ENCODE data around the gene FLNB. TPM values are rescaled to one million over a fixed set of nuclear protein-coding genes. Genes with fewer than 3 reads are reported as not detected.

FLNB gene
- total RNA-seq, 1 experiment from 2014 or later = 127 TPM

GRCh38 chr3:58148049-58148448 is 139.8 kb downstream of the FLNB start:
- no peak overlapping the region for H3K4me3 Mint-ChIP-seq

DNA sequence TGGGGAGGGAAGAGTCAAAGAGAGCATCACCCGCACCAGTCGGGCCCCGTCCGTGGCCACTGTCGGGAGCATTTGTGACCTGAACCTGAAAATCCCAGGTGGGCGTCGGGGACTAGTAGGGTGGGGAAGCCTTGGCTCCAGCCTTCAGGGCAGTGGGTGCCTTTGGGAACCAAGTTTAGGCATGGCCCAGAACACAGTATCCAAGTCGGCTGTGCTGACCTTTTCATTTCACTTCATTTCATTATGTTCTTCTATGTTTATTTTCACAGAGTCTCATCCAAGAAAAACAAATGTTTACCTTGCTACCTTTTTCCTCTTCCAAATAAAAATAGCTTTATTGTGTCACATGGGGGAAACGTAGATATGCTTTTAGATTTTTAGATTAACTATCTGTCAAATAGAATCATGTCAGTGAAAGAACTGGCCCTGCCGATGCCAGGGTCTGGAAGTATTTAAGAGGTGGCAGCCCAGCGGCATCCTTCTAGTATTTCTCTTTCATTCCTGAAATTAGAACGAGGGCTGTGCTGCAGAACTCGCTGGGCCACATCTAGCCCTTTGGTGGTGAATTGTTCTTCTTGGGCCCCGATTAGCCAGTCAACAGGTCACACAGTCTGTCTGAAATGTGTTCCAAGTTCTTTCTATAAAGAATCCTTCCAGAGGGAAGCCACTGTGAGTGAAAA is 142.0 kb downstream of the FLNB start:
- no peaks in the 10 kb centered on the region for H3K27me3 Mint-ChIP-seq (ENCODE audit: low read depth)
- no peak for TF ChIP-seq SOX15 (CRISPR knock-in tag; IDR thresholded peaks at IDR 0.05)
- no peak for TF ChIP-seq ZNF281 (CRISPR knock-in tag; IDR thresholded peaks at IDR 0.05)
- peaks cover 71% of the 10 kb centered on the region for H3K36me3 Mint-ChIP-seq
- POLR2A ChIA-PET = no interaction called here
- no peak for DNase-seq (ENCODE audit: low spot score)
- no peak for ATAC-seq
- H3K4me1 Mint-ChIP-seq = no peaks in the 10 kb centered on the region
- H3K9me3 Mint-ChIP-seq = no peaks in the 10 kb centered on the region
- no peak overlapping the region for H3K27ac Mint-ChIP-seq
- no peak overlapping the region for H3K4me3 Mint-ChIP-seq
- CTCF ChIA-PET = interaction anchor here (1.1 kb wide), 1 partner anchor 27 kb away, joined by 5 read pairs; no protein-coding TSS in a partner anchor

More at GRCh38 chr3:58148049-58148448, 139.8 kb downstream of the FLNB start:
- H3K27ac Mint-ChIP-seq = no peak overlapping the region
- DNase-seq (ENCODE audit: low spot score) = no peak
- ATAC-seq = no peak
- POLR2A ChIA-PET = no interaction called here
- no peaks in the 10 kb centered on the region for H3K4me1 Mint-ChIP-seq
- H3K36me3 Mint-ChIP-seq = peaks cover 75% of the 10 kb centered on the region
- TF ChIP-seq GABPB1 (CRISPR knock-in tag; IDR thresholded peaks at IDR 0.05) = no peak
- CTCF ChIA-PET = no interaction called here
- no peaks in the 10 kb centered on the region for H3K27me3 Mint-ChIP-seq (ENCODE audit: low read depth)
- H3K9me3 Mint-ChIP-seq = no peaks in the 10 kb centered on the region

- ChIA-PET CTCF (interaction anchor here (1.1 kb wide), 1 partner anchor 27 kb away, joined by 5 read pairs; no protein-coding TSS in a partner anchor), POLR2A (no interaction called here)
- no peak for DNase-seq (ENCODE audit: low spot score)
- Mint-ChIP-seq H3K9me3 (no peaks in the 10 kb centered on the region), H3K36me3 (peaks cover 66% of the 10 kb centered on the region), H3K4me3 (no peak overlapping the region), H3K4me1 (no peaks in the 10 kb centered on the region), H3K27me3 (ENCODE audit: low read depth) (no peaks in the 10 kb centered on the region), H3K27ac (no peak overlapping the region)
- no peak for ATAC-seq
- TF ChIP-seq RORB (CRISPR knock-in tag; IDR thresholded peaks at IDR 0.05) = no peak
- no peak for TF ChIP-seq MXD4 (CRISPR knock-in tag; IDR thresholded peaks at IDR 0.05; ENCODE audit: borderline replicate concordance)
- TF ChIP-seq, protein P1, sequence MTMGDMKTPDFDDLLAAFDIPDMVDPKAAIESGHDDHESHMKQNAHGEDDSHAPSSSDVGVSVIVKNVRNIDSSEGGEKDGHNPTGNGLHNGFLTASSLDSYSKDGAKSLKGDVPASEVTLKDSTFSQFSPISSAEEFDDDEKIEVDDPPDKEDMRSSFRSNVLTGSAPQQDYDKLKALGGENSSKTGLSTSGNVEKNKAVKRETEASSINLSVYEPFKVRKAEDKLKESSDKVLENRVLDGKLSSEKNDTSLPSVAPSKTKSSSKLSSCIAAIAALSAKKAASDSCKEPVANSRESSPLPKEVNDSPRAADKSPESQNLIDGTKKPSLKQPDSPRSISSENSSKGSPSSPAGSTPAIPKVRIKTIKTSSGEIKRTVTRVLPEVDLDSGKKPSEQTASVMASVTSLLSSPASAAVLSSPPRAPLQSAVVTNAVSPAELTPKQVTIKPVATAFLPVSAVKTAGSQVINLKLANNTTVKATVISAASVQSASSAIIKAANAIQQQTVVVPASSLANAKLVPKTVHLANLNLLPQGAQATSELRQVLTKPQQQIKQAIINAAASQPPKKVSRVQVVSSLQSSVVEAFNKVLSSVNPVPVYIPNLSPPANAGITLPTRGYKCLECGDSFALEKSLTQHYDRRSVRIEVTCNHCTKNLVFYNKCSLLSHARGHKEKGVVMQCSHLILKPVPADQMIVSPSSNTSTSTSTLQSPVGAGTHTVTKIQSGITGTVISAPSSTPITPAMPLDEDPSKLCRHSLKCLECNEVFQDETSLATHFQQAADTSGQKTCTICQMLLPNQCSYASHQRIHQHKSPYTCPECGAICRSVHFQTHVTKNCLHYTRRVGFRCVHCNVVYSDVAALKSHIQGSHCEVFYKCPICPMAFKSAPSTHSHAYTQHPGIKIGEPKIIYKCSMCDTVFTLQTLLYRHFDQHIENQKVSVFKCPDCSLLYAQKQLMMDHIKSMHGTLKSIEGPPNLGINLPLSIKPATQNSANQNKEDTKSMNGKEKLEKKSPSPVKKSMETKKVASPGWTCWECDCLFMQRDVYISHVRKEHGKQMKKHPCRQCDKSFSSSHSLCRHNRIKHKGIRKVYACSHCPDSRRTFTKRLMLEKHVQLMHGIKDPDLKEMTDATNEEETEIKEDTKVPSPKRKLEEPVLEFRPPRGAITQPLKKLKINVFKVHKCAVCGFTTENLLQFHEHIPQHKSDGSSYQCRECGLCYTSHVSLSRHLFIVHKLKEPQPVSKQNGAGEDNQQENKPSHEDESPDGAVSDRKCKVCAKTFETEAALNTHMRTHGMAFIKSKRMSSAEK (CRISPR knock-in tag; IDR thresholded peaks at IDR 0.05; ENCODE audit: borderline replicate concordance) = no peak
- no peak for TF ChIP-seq ATF1 (CRISPR knock-in tag; IDR thresholded peaks at IDR 0.05)
These were observed 142.6 kb downstream of the FLNB start for GRCh38 chr3:58150810-58151199.

DNA sequence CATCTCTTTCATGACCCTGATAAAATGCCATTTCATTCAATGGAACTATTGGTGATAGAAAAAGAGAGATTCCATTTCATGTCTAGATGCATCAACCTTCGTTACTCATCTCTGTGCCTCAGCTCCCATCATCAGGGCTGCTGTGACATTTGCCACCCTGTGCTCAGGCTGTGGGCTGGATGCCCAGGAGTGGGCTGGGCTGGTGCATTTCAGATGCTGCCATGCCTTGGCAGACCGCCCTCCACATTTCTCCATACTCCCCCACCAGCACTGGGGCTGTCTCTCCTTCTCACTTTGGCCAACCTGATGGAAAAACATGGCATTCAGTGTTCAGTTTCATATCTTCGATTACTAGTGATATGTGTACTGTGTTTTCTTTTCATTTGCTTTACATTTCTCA is 143.4 kb downstream of the FLNB start:
- DNase-seq (ENCODE audit: low spot score) (no peak), ATAC-seq (no peak)
- ChIA-PET POLR2A (no interaction called here), CTCF (interaction anchor here (0.6 kb wide), 1 partner anchor 92 kb away, joined by 3 read pairs; no protein-coding TSS in a partner anchor)
- no peaks in the 10 kb centered on the region for H3K9me3 Mint-ChIP-seq
- H3K4me3 Mint-ChIP-seq = no peak overlapping the region
- H3K4me1 Mint-ChIP-seq = no peaks in the 10 kb centered on the region
- no peak overlapping the region for H3K27ac Mint-ChIP-seq
- peaks cover 66% of the 10 kb centered on the region for H3K36me3 Mint-ChIP-seq
- H3K27me3 Mint-ChIP-seq (ENCODE audit: low read depth) = no peaks in the 10 kb centered on the region
- TF ChIP-seq NFYB (CRISPR knock-in tag; conservative IDR thresholded peaks at IDR 0.05; ENCODE audit: low read depth) (no peak), ZBTB21 (CRISPR knock-in tag; IDR thresholded peaks at IDR 0.05; ENCODE audit: borderline replicate concordance) (no peak), NR2C2 (CRISPR knock-in tag; IDR thresholded peaks at IDR 0.05) (no peak), IRF1 (CRISPR knock-in tag; IDR thresholded peaks at IDR 0.05) (no peak), IRF2 (CRISPR knock-in tag; IDR thresholded peaks at IDR 0.05; ENCODE audit: borderline replicate concordance, low read depth) (no peak)
- TF ChIP-seq, protein P2, sequence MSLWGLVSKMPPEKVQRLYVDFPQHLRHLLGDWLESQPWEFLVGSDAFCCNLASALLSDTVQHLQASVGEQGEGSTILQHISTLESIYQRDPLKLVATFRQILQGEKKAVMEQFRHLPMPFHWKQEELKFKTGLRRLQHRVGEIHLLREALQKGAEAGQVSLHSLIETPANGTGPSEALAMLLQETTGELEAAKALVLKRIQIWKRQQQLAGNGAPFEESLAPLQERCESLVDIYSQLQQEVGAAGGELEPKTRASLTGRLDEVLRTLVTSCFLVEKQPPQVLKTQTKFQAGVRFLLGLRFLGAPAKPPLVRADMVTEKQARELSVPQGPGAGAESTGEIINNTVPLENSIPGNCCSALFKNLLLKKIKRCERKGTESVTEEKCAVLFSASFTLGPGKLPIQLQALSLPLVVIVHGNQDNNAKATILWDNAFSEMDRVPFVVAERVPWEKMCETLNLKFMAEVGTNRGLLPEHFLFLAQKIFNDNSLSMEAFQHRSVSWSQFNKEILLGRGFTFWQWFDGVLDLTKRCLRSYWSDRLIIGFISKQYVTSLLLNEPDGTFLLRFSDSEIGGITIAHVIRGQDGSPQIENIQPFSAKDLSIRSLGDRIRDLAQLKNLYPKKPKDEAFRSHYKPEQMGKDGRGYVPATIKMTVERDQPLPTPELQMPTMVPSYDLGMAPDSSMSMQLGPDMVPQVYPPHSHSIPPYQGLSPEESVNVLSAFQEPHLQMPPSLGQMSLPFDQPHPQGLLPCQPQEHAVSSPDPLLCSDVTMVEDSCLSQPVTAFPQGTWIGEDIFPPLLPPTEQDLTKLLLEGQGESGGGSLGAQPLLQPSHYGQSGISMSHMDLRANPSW (CRISPR knock-in tag; conservative IDR thresholded peaks at IDR 0.05; ENCODE audit: low read depth) = no peak
- TF ChIP-seq, protein P3, sequence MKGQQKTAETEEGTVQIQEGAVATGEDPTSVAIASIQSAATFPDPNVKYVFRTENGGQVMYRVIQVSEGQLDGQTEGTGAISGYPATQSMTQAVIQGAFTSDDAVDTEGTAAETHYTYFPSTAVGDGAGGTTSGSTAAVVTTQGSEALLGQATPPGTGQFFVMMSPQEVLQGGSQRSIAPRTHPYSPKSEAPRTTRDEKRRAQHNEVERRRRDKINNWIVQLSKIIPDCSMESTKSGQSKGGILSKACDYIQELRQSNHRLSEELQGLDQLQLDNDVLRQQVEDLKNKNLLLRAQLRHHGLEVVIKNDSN (CRISPR knock-in tag; IDR thresholded peaks at IDR 0.05) = no peak
